Subcutaneous abdominal adipose tissue (tissue), 5 donors: ENCODE data around the gene PLCL2.
"Not testable (repeated sequence)": the region's sequence is repeated elsewhere in the genome, so short reads cannot be mapped to it uniquely, and the experiment has no call there.

Experiments
- H3K27ac ChIP-seq: one replicate; pipeline ENCODE4 v1.7.0; 2013; ENCODE audit warnings: low read depth, mild to moderate bottlenecking, inconsistent platforms, low read length, moderate library complexity
- H3K27me3 ChIP-seq, 5 donors: one replicate each; pipeline ENCODE4 v1.7.0; 2013; ENCODE audit warnings: low read length in 5 of 5, inconsistent platforms in 1 of 5; ENCODE audit not compliant: control insufficient read depth in 5 of 5, insufficient read depth in 4 of 5
- H3K36me3 ChIP-seq, 5 donors: one replicate each; pipeline ENCODE4 v1.7.0; 2013; ENCODE audit warnings: low read length in 5 of 5; ENCODE audit not compliant: control insufficient read depth in 5 of 5, insufficient read depth in 5 of 5
- H3K4me1 ChIP-seq, 5 donors: one replicate each; pipeline ENCODE4 v1.7.0; 2013; ENCODE audit warnings: low read length in 5 of 5, mild to moderate bottlenecking in 3 of 5, moderate library complexity in 1 of 5; ENCODE audit not compliant: control insufficient read depth in 5 of 5, insufficient read depth in 5 of 5
- H3K4me3 ChIP-seq, 5 donors: one replicate each; pipeline ENCODE4 v1.7.0; 2013; ENCODE audit warnings: low read length in 5 of 5, low read depth in 1 of 5
- H3K9ac ChIP-seq, 5 donors: one replicate each; pipeline ENCODE4 v1.7.0; 2013; ENCODE audit warnings: low read length in 5 of 5, mild to moderate bottlenecking in 4 of 5, moderate library complexity in 3 of 5
- H3K9me3 ChIP-seq, 5 donors: one replicate each; pipeline ENCODE4 v1.7.0; 2013; ENCODE audit warnings: low read length in 5 of 5; ENCODE audit not compliant: control insufficient read depth in 5 of 5
- donor health status: healthy.
- donor health status: healthy.
- donor health status: healthy.
- donor health status: healthy.
- donor health status: healthy.

PLCL2 gene

GRCh38 chr3:16943857-16944256 is 59.1 kb downstream of the PLCL2 start:
- peaks cover 0 to 7% (median 0%) of the 10 kb centered on the region in 5 donors for H3K4me1 ChIP-seq
- H3K27ac ChIP-seq, result no peak overlapping the region
- no peaks in the 10 kb centered on the region for H3K27me3 ChIP-seq
- H3K4me3 ChIP-seq, result no peak overlapping the region
- no peak overlapping the region for H3K9ac ChIP-seq
- no peaks in the 10 kb centered on the region for H3K9me3 ChIP-seq
- no peaks in the 10 kb centered on the region for H3K36me3 ChIP-seq

- no peaks in the 10 kb centered on the region for H3K27me3 ChIP-seq
- H3K27ac ChIP-seq, result no peak overlapping the region
- no peak overlapping the region for H3K4me3 ChIP-seq
- H3K4me1 ChIP-seq, result peaks cover 0 to 7% (median 0%) of the 10 kb centered on the region in 5 donors
- H3K9ac ChIP-seq, result no peak overlapping the region
- H3K36me3 ChIP-seq, result no peaks in the 10 kb centered on the region
- no peaks in the 10 kb centered on the region for H3K9me3 ChIP-seq
These were observed 59.6 kb downstream of the PLCL2 start for GRCh38 chr3:16944356-16944755.

GRCh38 chr3:16945330-16945729 is 60.6 kb downstream of the PLCL2 start:
- H3K4me1 ChIP-seq, result peaks cover 0 to 16% (median 4%) of the 10 kb centered on the region in 5 donors
- H3K9me3 ChIP-seq, result no peaks in the 10 kb centered on the region
- H3K27ac ChIP-seq, result no peak overlapping the region
- no peak overlapping the region for H3K9ac ChIP-seq
- H3K4me3 ChIP-seq, result no peak overlapping the region
- no peaks in the 10 kb centered on the region for H3K36me3 ChIP-seq
- no peaks in the 10 kb centered on the region for H3K27me3 ChIP-seq

GRCh38 chr3:16950282-16950681 is 65.5 kb downstream of the PLCL2 start:
- H3K4me1 ChIP-seq, result peaks cover 0 to 12% (median 4%) of the 10 kb centered on the region in 5 donors
- no peaks in the 10 kb centered on the region for H3K9me3 ChIP-seq
- no peaks in the 10 kb centered on the region for H3K36me3 ChIP-seq

GRCh38 chr3:16950845-16951244 is 66.1 kb downstream of the PLCL2 start:
- no peak overlapping the region for H3K9ac ChIP-seq
- H3K36me3 ChIP-seq, result no peaks in the 10 kb centered on the region
- no peak overlapping the region for H3K4me3 ChIP-seq
- H3K9me3 ChIP-seq, result no peaks in the 10 kb centered on the region
- H3K27me3 ChIP-seq, result no peaks in the 10 kb centered on the region
- no peak overlapping the region for H3K27ac ChIP-seq
- H3K4me1 ChIP-seq, result peaks cover 0 to 12% (median 4%) of the 10 kb centered on the region in 5 donors

More at GRCh38 chr3:16950282-16950681, 65.5 kb downstream of the PLCL2 start:
- no peak overlapping the region for H3K9ac ChIP-seq
- H3K4me3 ChIP-seq, result no peak overlapping the region
- H3K27ac ChIP-seq, result no peak overlapping the region
- no peaks in the 10 kb centered on the region for H3K27me3 ChIP-seq

GRCh38 chr3:16957852-16958251 is 73.1 kb downstream of the PLCL2 start:
- H3K4me1 ChIP-seq, H3K9me3 ChIP-seq, H3K9ac ChIP-seq, H3K4me3 ChIP-seq, H3K36me3 ChIP-seq, H3K27me3 ChIP-seq, H3K27ac ChIP-seq: not testable (repeated sequence)

- no peak overlapping the region for H3K27ac ChIP-seq
- no peaks in the 10 kb centered on the region for H3K27me3 ChIP-seq
- H3K9ac ChIP-seq, result no peak overlapping the region
- peaks cover 0 to 6% (median 0%) of the 10 kb centered on the region in 5 donors for H3K4me1 ChIP-seq
- no peak overlapping the region for H3K4me3 ChIP-seq
- no peaks in the 10 kb centered on the region for H3K36me3 ChIP-seq
- H3K9me3 ChIP-seq, result no peaks in the 10 kb centered on the region
These were observed 75.4 kb downstream of the PLCL2 start for GRCh38 chr3:16960125-16960524.

- Histone ChIP-seq H3K36me3 (no peaks in the 10 kb centered on the region), H3K4me1 (peaks cover 0 to 6% (median 0%) of the 10 kb centered on the region in 5 donors), H3K9me3 (no peaks in the 10 kb centered on the region), H3K4me3 (no peak overlapping the region), H3K27me3 (no peaks in the 10 kb centered on the region), H3K9ac (no peak overlapping the region), H3K27ac (no peak overlapping the region)
These were observed 77.0 kb downstream of the PLCL2 start for GRCh38 chr3:16961621-16962205.

GRCh38 chr3:16975083-16975482 is 90.3 kb downstream of the PLCL2 start:
- H3K4me1 ChIP-seq, result peaks cover 0 to 21% (median 15%) of the 10 kb centered on the region in 5 donors

GRCh38 chr3:16978234-16978920 is 93.6 kb downstream of the PLCL2 start:
- no peaks in the 10 kb centered on the region for H3K27me3 ChIP-seq
- no peak overlapping the region for H3K4me3 ChIP-seq
- H3K27ac ChIP-seq, result no peak overlapping the region
- H3K9me3 ChIP-seq, result no peaks in the 10 kb centered on the region
- peaks cover 0 to 25% (median 21%) of the 10 kb centered on the region in 5 donors for H3K4me1 ChIP-seq
- H3K9ac ChIP-seq, result no peak overlapping the region
- H3K36me3 ChIP-seq, result no peaks in the 10 kb centered on the region

More at GRCh38 chr3:16975083-16975482, 90.3 kb downstream of the PLCL2 start:
- no peak overlapping the region for H3K9ac ChIP-seq
- H3K27me3 ChIP-seq, result no peaks in the 10 kb centered on the region
- no peak overlapping the region for H3K4me3 ChIP-seq
- H3K9me3 ChIP-seq, result no peaks in the 10 kb centered on the region
- H3K27ac ChIP-seq, result peak overlapping the region; percentile 32
- no peaks in the 10 kb centered on the region for H3K36me3 ChIP-seq
